ENCODE measurements around the gene HDC. TPM values are rescaled to one million over a fixed set of nuclear protein-coding genes. Genes with fewer than 3 reads are reported as not detected.

HDC gene
- total RNA-seq, 1 experiment from 2014 or later: not detected

DNA sequence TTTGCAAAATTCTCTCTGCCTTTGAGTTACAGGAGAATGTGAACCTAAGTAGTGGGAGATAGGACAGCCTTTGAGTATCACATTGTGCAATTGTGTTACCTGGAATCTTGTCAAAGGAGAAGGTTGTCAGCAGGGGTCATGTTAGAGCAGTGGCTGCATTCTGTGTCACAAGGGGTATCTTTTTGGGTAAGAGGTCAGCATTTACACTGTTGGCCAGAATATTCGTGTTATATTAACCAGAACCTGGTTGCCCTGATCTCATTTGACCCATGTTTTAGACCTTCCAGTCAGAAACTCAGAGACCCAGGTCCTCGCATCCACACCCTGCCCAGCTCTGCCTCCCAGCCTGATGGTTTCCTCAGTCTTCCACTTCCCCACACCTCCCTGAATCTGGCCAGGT is 27.3 kb downstream of the HDC start:
- ChIA-PET CTCF (no interaction called here), POLR2A (ENCODE audit: low non-redundant PET) (no interaction called here)
- no peak overlapping the region for H3K4me3 ChIP-seq (ENCODE audit: low read depth, low read length, poor library complexity, severe bottlenecking)
- H3K27me3 ChIP-seq (replicated peaks; ENCODE audit: insufficient read depth, low read depth, low read length, poor library complexity): no peaks in the 10 kb centered on the region
- BruUV-seq (replicated peaks): no TSS peak
- H3K36me3 ChIP-seq (ENCODE audit: insufficient read depth, low read length, poor library complexity, severe bottlenecking): no peaks in the 10 kb centered on the region
- no peaks in the 10 kb centered on the region for H3K9me3 ChIP-seq (ENCODE audit: low read depth, low read length, poor library complexity, severe bottlenecking)
- H3K4me1 ChIP-seq (ENCODE audit: insufficient read depth, low read length, poor library complexity, severe bottlenecking): peaks cover 5% of the 10 kb centered on the region
- no peak overlapping the region for H3K27ac ChIP-seq (ENCODE audit: low read depth, low read length, poor library complexity, severe bottlenecking)
- intact Hi-C loops (cut with micrococcal nuclease; ENCODE audit: unreplicated experiment): no loop called here
- DNase-seq (ENCODE audit: low spot score): no peak
- TF ChIP-seq, protein P1, sequence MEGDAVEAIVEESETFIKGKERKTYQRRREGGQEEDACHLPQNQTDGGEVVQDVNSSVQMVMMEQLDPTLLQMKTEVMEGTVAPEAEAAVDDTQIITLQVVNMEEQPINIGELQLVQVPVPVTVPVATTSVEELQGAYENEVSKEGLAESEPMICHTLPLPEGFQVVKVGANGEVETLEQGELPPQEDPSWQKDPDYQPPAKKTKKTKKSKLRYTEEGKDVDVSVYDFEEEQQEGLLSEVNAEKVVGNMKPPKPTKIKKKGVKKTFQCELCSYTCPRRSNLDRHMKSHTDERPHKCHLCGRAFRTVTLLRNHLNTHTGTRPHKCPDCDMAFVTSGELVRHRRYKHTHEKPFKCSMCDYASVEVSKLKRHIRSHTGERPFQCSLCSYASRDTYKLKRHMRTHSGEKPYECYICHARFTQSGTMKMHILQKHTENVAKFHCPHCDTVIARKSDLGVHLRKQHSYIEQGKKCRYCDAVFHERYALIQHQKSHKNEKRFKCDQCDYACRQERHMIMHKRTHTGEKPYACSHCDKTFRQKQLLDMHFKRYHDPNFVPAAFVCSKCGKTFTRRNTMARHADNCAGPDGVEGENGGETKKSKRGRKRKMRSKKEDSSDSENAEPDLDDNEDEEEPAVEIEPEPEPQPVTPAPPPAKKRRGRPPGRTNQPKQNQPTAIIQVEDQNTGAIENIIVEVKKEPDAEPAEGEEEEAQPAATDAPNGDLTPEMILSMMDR (conservative IDR thresholded peaks at IDR 0.05; ENCODE audit: low read depth, low read length): no peak
- TF ChIP-seq EZH2 (IDR thresholded peaks at IDR 0.05; ENCODE audit: borderline replicate concordance, low read depth, low read length, poor library complexity, severe bottlenecking): no peak

DNA sequence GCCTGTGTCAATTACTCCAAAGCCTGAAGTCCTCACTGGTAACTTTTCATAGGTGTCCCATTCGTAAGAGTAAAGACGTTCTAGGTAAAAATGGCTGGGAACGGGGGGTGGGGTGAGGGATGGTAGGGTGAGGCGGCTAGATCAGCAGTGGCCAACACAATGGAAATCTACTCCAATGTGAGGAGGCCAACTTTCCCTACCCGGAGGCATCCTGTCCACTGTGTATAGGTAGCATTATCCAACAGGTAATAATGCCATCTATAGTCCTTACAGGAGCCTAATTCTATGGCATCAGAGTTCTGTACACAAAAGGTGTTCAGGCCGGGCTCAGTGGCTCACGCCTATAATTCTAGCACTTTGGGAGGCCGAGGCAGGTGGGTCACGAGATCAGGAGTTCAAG is 29.1 kb downstream of the HDC start:
- DNase-seq (ENCODE audit: low spot score): no peak
- Histone ChIP-seq H3K4me1 (ENCODE audit: insufficient read depth, low read length, poor library complexity, severe bottlenecking) (peaks cover 5% of the 10 kb centered on the region), H3K36me3 (ENCODE audit: insufficient read depth, low read length, poor library complexity, severe bottlenecking) (no peaks in the 10 kb centered on the region), H3K27ac (ENCODE audit: low read depth, low read length, poor library complexity, severe bottlenecking) (no peak overlapping the region), H3K4me3 (ENCODE audit: low read depth, low read length, poor library complexity, severe bottlenecking) (no peak overlapping the region), H3K9me3 (ENCODE audit: low read depth, low read length, poor library complexity, severe bottlenecking) (no peaks in the 10 kb centered on the region), H3K27me3 (replicated peaks; ENCODE audit: insufficient read depth, low read depth, low read length, poor library complexity) (no peaks in the 10 kb centered on the region)
- intact Hi-C loops (cut with micrococcal nuclease; ENCODE audit: unreplicated experiment): no loop called here
- no TSS peak for BruUV-seq (replicated peaks)
- ChIA-PET CTCF (no interaction called here), POLR2A (ENCODE audit: low non-redundant PET) (no interaction called here)
- TF ChIP-seq, protein P1 (conservative IDR thresholded peaks at IDR 0.05; ENCODE audit: low read depth, low read length): no peak
- no peak for TF ChIP-seq EZH2 (IDR thresholded peaks at IDR 0.05; ENCODE audit: borderline replicate concordance, low read depth, low read length, poor library complexity, severe bottlenecking)

DNA sequence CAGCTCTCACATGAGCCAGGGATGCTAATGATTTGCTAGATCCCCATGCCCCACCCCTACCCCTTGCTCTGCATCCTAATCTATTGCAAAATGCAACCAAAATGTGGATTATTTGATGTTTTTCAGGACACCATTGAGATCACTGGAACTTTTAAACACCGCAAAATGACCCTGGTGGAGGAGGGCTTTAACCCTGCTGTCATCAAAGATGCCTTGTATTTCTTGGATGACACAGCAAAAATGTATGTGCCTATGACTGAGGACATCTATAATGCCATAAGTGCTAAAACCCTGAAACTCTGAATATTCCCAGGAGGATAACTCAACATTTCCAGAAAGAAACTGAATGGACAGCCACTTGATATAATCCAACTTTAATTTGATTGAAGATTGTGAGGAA is 29.7 kb downstream of the HDC start:
- Histone ChIP-seq H3K4me1 (ENCODE audit: insufficient read depth, low read length, poor library complexity, severe bottlenecking) (peaks cover 5% of the 10 kb centered on the region), H3K27me3 (replicated peaks; ENCODE audit: insufficient read depth, low read depth, low read length, poor library complexity) (no peaks in the 10 kb centered on the region), H3K9me3 (ENCODE audit: low read depth, low read length, poor library complexity, severe bottlenecking) (no peaks in the 10 kb centered on the region), H3K4me3 (ENCODE audit: low read depth, low read length, poor library complexity, severe bottlenecking) (no peak overlapping the region), H3K27ac (ENCODE audit: low read depth, low read length, poor library complexity, severe bottlenecking) (no peak overlapping the region), H3K36me3 (ENCODE audit: insufficient read depth, low read length, poor library complexity, severe bottlenecking) (no peaks in the 10 kb centered on the region)
- TF ChIP-seq, protein P1 (conservative IDR thresholded peaks at IDR 0.05; ENCODE audit: low read depth, low read length): no peak
- no peak for TF ChIP-seq EZH2 (IDR thresholded peaks at IDR 0.05; ENCODE audit: borderline replicate concordance, low read depth, low read length, poor library complexity, severe bottlenecking)
- BruUV-seq (replicated peaks): no TSS peak
- ChIA-PET POLR2A (ENCODE audit: low non-redundant PET) (no interaction called here), CTCF (no interaction called here)
- no peak for DNase-seq (ENCODE audit: low spot score)
- intact Hi-C loops (cut with micrococcal nuclease; ENCODE audit: unreplicated experiment): no loop called here
